Keratinocyte (primary cell): ENCODE measurements around the gene PRRC2B. TPM values are rescaled to one million over a fixed set of nuclear protein-coding genes. Genes with fewer than 3 reads are reported as not detected.

ENCODE experiments used
- DNase-seq: peaks from one replicate; pipeline ENCODE4 v3.0.0-alpha.2; 2011; ENCODE audit warnings: low read depth, missing footprints, low spot score
- FAIRE-seq: peaks from 2 replicates; lab custom pipeline; 2011; peaks lifted over from hg19 to GRCh38; lab: Jason Lieb, UNC
- H2AFZ ChIP-seq: 2 replicates; pipeline ENCODE4 v1.6.0; 2012; ENCODE audit warnings: low read length, control low read depth, inconsistent platforms; ENCODE audit not compliant: control insufficient read depth
- H3K27ac ChIP-seq: 2 replicates; pipeline ENCODE4 v1.5.1; 2011; ENCODE audit warnings: low read length; ENCODE audit not compliant: control insufficient read depth, insufficient read depth
- H3K27me3 ChIP-seq: 3 replicates; pipeline ENCODE4 v1.6.0; 2011; ENCODE audit warnings: low read length; ENCODE audit not compliant: control insufficient read depth, insufficient read depth; ENCODE audit errors: extremely low read depth
- H3K36me3 ChIP-seq, 2 experiments: 2 replicates in 1 of 2; 3 replicates in 1 of 2; pipeline ENCODE4 v1.5.1; 2011; ENCODE audit warnings: low read length in 2 of 2, mild to moderate bottlenecking in 1 of 2; ENCODE audit not compliant: control insufficient read depth in 2 of 2, insufficient read depth in 2 of 2; ENCODE audit errors: extremely low read depth in 1 of 2
- H3K4me1 ChIP-seq: 3 replicates; pipeline ENCODE4 v1.5.1; 2011; ENCODE audit warnings: low read length; ENCODE audit not compliant: control insufficient read depth, insufficient read depth; ENCODE audit errors: extremely low read depth
- H3K4me2 ChIP-seq: 3 replicates; pipeline ENCODE4 v1.6.0; 2011; ENCODE audit warnings: low read depth, low read length; ENCODE audit not compliant: control insufficient read depth, insufficient read depth; ENCODE audit errors: extremely low read depth
- H3K4me3 ChIP-seq, 3 experiments: fragments of 200-600 bp in 1 of 3; sonication (generic) in 1 of 3; 2 replicates in 2 of 3; 3 replicates in 1 of 3; pipeline ENCODE4 v1.5.1; 2011 to 2016; ENCODE audit warnings: low read length in 3 of 3, mild to moderate bottlenecking in 3 of 3, control low read depth in 2 of 3, inconsistent platforms in 1 of 3, low read depth in 1 of 3, mixed read lengths in 1 of 3, mixed run types in 1 of 3, moderate library complexity in 1 of 3; ENCODE audit not compliant: control insufficient read depth in 2 of 3, insufficient read depth in 2 of 3; ENCODE audit errors: extremely low read depth in 1 of 3
- H3K79me2 ChIP-seq: 2 replicates; pipeline ENCODE4 v1.6.0; 2012; ENCODE audit warnings: low read length; ENCODE audit not compliant: control insufficient read depth, insufficient read depth
- H3K9ac ChIP-seq: 3 replicates; pipeline ENCODE4 v1.6.0; 2011; ENCODE audit warnings: low read length; ENCODE audit not compliant: control insufficient read depth, insufficient read depth; ENCODE audit errors: extremely low read depth
- H3K9me1 ChIP-seq: 3 replicates; pipeline ENCODE4 v1.6.0; 2011; ENCODE audit warnings: low read length; ENCODE audit not compliant: control insufficient read depth, insufficient read depth; ENCODE audit errors: extremely low read depth
- H3K9me3 ChIP-seq: 2 replicates; pipeline ENCODE4 v1.5.1; 2012; ENCODE audit warnings: low read depth, low read length; ENCODE audit not compliant: control insufficient read depth
- H4K20me1 ChIP-seq: 3 replicates; pipeline ENCODE4 v1.6.0; 2011; ENCODE audit warnings: low read length; ENCODE audit not compliant: control insufficient read depth, insufficient read depth; ENCODE audit errors: extremely low read depth
- CTCF ChIP-seq, 3 experiments: IDR thresholded peaks in 1 of 3; conservative IDR thresholded peaks in 1 of 3; optimal IDR thresholded peaks in 1 of 3; 2 replicates in 2 of 3; 3 replicates in 1 of 3; pipeline versions ENCODE3 to v1.5.1; 2011; ENCODE audit warnings: low read length in 3 of 3, mild to moderate bottlenecking in 3 of 3, moderate library complexity in 2 of 3, control low read depth in 1 of 3, inconsistent platforms in 1 of 3; ENCODE audit not compliant: insufficient read depth in 2 of 3; ENCODE audit errors: extremely low read depth in 1 of 3
- EZH2 ChIP-seq: IDR thresholded peaks from one replicate; pipeline ENCODE4 v1.6.1; 2012; ENCODE audit warnings: inconsistent platforms, mild to moderate bottlenecking, low read length, moderate library complexity
- dilution Hi-C: fragments of 300-500 bp; cut with MboI; formaldehyde crosslinking; loops from one replicate; pipeline ENCODE4 v1.7.0; 2020; ENCODE audit warnings: low sequenced_read_pairs; ENCODE audit not compliant: extremely low pct_ligation_motif_present
- polyA plus RNA-seq, 5 experiments: library from polyadenylated mRNA; depleted of rRNA in 3 of 5; stranded (reverse) in 3 of 5; stranded (forward) in 1 of 5; unstranded in 1 of 5; fragments of >200 nt; gene quantifications; 1 replicate in 1 of 5; 2 replicates in 3 of 5; 3 replicates in 1 of 5; pipeline versions ENCODE4 v1.2.1 to v1.2.3, GENCODE V29; 2011 to 2012; ENCODE audit warnings: missing spikeins in 2 of 5, low read depth in 1 of 5, low replicate concordance in 1 of 5

PRRC2B gene
- polyA plus RNA-seq, 1 donor (not counting 4 experiments of a cell fraction or from before 2014, with no cell fraction given): 20.8 TPM

GRCh38 chr9:131523086-131523388, 129.2 kb downstream of the PRRC2B start:
- DNase-seq: no peak
- Histone ChIP-seq H3K4me2 (no peak overlapping the region), H3K4me3 (no peak overlapping the region), H4K20me1 (peaks cover 4% of the 10 kb centered on the region), H3K9me1 (no peaks in the 10 kb centered on the region), H3K9ac (no peak overlapping the region), H3K79me2 (no peaks in the 10 kb centered on the region), H3K36me3 (peaks cover 34 to 46% of the 10 kb centered on the region in 2 experiments), H2AFZ (no peak overlapping the region), H3K27me3 (no peaks in the 10 kb centered on the region), H3K9me3 (no peaks in the 10 kb centered on the region), H3K4me1 (no peaks in the 10 kb centered on the region), H3K27ac (no peak overlapping the region)
- no peak for TF ChIP-seq CTCF (optimal IDR thresholded peaks at IDR 0.05 in 1 of 3, IDR thresholded peaks at IDR 0.05 in 1 of 3, conservative IDR thresholded peaks at IDR 0.05 in 1 of 3; ENCODE audit: extremely low read depth in 1 of 3, insufficient read depth in 2 of 3, low read length in 3 of 3)
- TF ChIP-seq EZH2: no peak
- dilution Hi-C loops: no loop called here
- FAIRE-seq: no peak

GRCh38 chr9:131523451-131524435, 129.9 kb downstream of the PRRC2B start:
- Histone ChIP-seq H2AFZ (no peak overlapping the region), H3K36me3 (peaks cover 34 to 45% of the 10 kb centered on the region in 2 experiments), H3K79me2 (no peaks in the 10 kb centered on the region), H3K9me1 (no peaks in the 10 kb centered on the region), H4K20me1 (peaks cover 4% of the 10 kb centered on the region), H3K27ac (no peak overlapping the region), H3K4me1 (no peaks in the 10 kb centered on the region), H3K9ac (no peak overlapping the region), H3K4me3 (no peak overlapping the region), H3K4me2 (no peak overlapping the region), H3K27me3 (no peaks in the 10 kb centered on the region), H3K9me3 (no peaks in the 10 kb centered on the region)
- FAIRE-seq (no peak), DNase-seq (no peak)
- dilution Hi-C loops: no loop called here
- TF ChIP-seq EZH2 (no peak), CTCF (optimal IDR thresholded peaks at IDR 0.05 in 1 of 3, IDR thresholded peaks at IDR 0.05 in 1 of 3, conservative IDR thresholded peaks at IDR 0.05 in 1 of 3; ENCODE audit: extremely low read depth in 1 of 3, insufficient read depth in 2 of 3, low read length in 3 of 3) (no peak)
